Keratinocyte (primary cell): Measurements from ENCODE around the gene MPP2. TPM values are rescaled to one million over a fixed set of nuclear protein-coding genes. Genes with fewer than 3 reads are reported as not detected.

Experiments
- DNase-seq: peaks from one replicate; pipeline ENCODE4 v3.0.0-alpha.2; 2011; ENCODE audit warnings: low read depth, missing footprints, low spot score
- FAIRE-seq: peaks from 2 replicates; lab custom pipeline; 2011; peaks lifted over from hg19 to GRCh38; lab: Jason Lieb, UNC
- H2AFZ ChIP-seq: 2 replicates; pipeline ENCODE4 v1.6.0; 2012; ENCODE audit warnings: low read length, control low read depth, inconsistent platforms; ENCODE audit not compliant: control insufficient read depth
- H3K27ac ChIP-seq: 2 replicates; pipeline ENCODE4 v1.5.1; 2011; ENCODE audit warnings: low read length; ENCODE audit not compliant: control insufficient read depth, insufficient read depth
- H3K27me3 ChIP-seq: 3 replicates; pipeline ENCODE4 v1.6.0; 2011; ENCODE audit warnings: low read length; ENCODE audit not compliant: control insufficient read depth, insufficient read depth; ENCODE audit errors: extremely low read depth
- H3K36me3 ChIP-seq, 2 experiments: 2 replicates in 1 of 2; 3 replicates in 1 of 2; pipeline ENCODE4 v1.5.1; 2011; ENCODE audit warnings: low read length in 2 of 2, mild to moderate bottlenecking in 1 of 2; ENCODE audit not compliant: control insufficient read depth in 2 of 2, insufficient read depth in 2 of 2; ENCODE audit errors: extremely low read depth in 1 of 2
- H3K4me1 ChIP-seq: 3 replicates; pipeline ENCODE4 v1.5.1; 2011; ENCODE audit warnings: low read length; ENCODE audit not compliant: control insufficient read depth, insufficient read depth; ENCODE audit errors: extremely low read depth
- H3K4me2 ChIP-seq: 3 replicates; pipeline ENCODE4 v1.6.0; 2011; ENCODE audit warnings: low read depth, low read length; ENCODE audit not compliant: control insufficient read depth, insufficient read depth; ENCODE audit errors: extremely low read depth
- H3K4me3 ChIP-seq, 3 experiments: fragments of 200-600 bp in 1 of 3; sonication (generic) in 1 of 3; 2 replicates in 2 of 3; 3 replicates in 1 of 3; pipeline ENCODE4 v1.5.1; 2011 to 2016; ENCODE audit warnings: low read length in 3 of 3, mild to moderate bottlenecking in 3 of 3, control low read depth in 2 of 3, inconsistent platforms in 1 of 3, low read depth in 1 of 3, mixed read lengths in 1 of 3, mixed run types in 1 of 3, moderate library complexity in 1 of 3; ENCODE audit not compliant: control insufficient read depth in 2 of 3, insufficient read depth in 2 of 3; ENCODE audit errors: extremely low read depth in 1 of 3
- H3K79me2 ChIP-seq: 2 replicates; pipeline ENCODE4 v1.6.0; 2012; ENCODE audit warnings: low read length; ENCODE audit not compliant: control insufficient read depth, insufficient read depth
- H3K9ac ChIP-seq: 3 replicates; pipeline ENCODE4 v1.6.0; 2011; ENCODE audit warnings: low read length; ENCODE audit not compliant: control insufficient read depth, insufficient read depth; ENCODE audit errors: extremely low read depth
- H3K9me1 ChIP-seq: 3 replicates; pipeline ENCODE4 v1.6.0; 2011; ENCODE audit warnings: low read length; ENCODE audit not compliant: control insufficient read depth, insufficient read depth; ENCODE audit errors: extremely low read depth
- H3K9me3 ChIP-seq: 2 replicates; pipeline ENCODE4 v1.5.1; 2012; ENCODE audit warnings: low read depth, low read length; ENCODE audit not compliant: control insufficient read depth
- H4K20me1 ChIP-seq: 3 replicates; pipeline ENCODE4 v1.6.0; 2011; ENCODE audit warnings: low read length; ENCODE audit not compliant: control insufficient read depth, insufficient read depth; ENCODE audit errors: extremely low read depth
- EZH2 ChIP-seq: IDR thresholded peaks from one replicate; pipeline ENCODE4 v1.6.1; 2012; ENCODE audit warnings: inconsistent platforms, mild to moderate bottlenecking, low read length, moderate library complexity
- dilution Hi-C: fragments of 300-500 bp; cut with MboI; formaldehyde crosslinking; loops from one replicate; pipeline ENCODE4 v1.7.0; 2020; ENCODE audit warnings: low sequenced_read_pairs; ENCODE audit not compliant: extremely low pct_ligation_motif_present
- polyA plus RNA-seq, 5 experiments: library from polyadenylated mRNA; depleted of rRNA in 3 of 5; stranded (reverse) in 3 of 5; stranded (forward) in 1 of 5; unstranded in 1 of 5; fragments of >200 nt; gene quantifications; 1 replicate in 1 of 5; 2 replicates in 3 of 5; 3 replicates in 1 of 5; pipeline versions ENCODE4 v1.2.1 to v1.2.3, GENCODE V29; 2011 to 2012; ENCODE audit warnings: missing spikeins in 2 of 5, low read depth in 1 of 5, low replicate concordance in 1 of 5
- TF ChIP-seq, protein P1 (sequence below), 3 experiments: IDR thresholded peaks in 1 of 3; conservative IDR thresholded peaks in 1 of 3; optimal IDR thresholded peaks in 1 of 3; 2 replicates in 2 of 3; 3 replicates in 1 of 3; pipeline versions ENCODE3 to v1.5.1; 2011; ENCODE audit warnings: low read length in 3 of 3, mild to moderate bottlenecking in 3 of 3, moderate library complexity in 2 of 3, control low read depth in 1 of 3, inconsistent platforms in 1 of 3; ENCODE audit not compliant: insufficient read depth in 2 of 3; ENCODE audit errors: extremely low read depth in 1 of 3

The MPP2 gene
- polyA plus RNA-seq, 1 donor (not counting 4 experiments of a cell fraction or from before 2014, with no cell fraction given), result 0.12 TPM

GRCh38 chr17:43829738-43830137 is 77.6 kb downstream of the MPP2 start:
- FAIRE-seq (no peak), DNase-seq (no peak)
- TF ChIP-seq, protein P1, sequence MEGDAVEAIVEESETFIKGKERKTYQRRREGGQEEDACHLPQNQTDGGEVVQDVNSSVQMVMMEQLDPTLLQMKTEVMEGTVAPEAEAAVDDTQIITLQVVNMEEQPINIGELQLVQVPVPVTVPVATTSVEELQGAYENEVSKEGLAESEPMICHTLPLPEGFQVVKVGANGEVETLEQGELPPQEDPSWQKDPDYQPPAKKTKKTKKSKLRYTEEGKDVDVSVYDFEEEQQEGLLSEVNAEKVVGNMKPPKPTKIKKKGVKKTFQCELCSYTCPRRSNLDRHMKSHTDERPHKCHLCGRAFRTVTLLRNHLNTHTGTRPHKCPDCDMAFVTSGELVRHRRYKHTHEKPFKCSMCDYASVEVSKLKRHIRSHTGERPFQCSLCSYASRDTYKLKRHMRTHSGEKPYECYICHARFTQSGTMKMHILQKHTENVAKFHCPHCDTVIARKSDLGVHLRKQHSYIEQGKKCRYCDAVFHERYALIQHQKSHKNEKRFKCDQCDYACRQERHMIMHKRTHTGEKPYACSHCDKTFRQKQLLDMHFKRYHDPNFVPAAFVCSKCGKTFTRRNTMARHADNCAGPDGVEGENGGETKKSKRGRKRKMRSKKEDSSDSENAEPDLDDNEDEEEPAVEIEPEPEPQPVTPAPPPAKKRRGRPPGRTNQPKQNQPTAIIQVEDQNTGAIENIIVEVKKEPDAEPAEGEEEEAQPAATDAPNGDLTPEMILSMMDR (optimal IDR thresholded peaks at IDR 0.05 in 1 of 3, IDR thresholded peaks at IDR 0.05 in 1 of 3, conservative IDR thresholded peaks at IDR 0.05 in 1 of 3; ENCODE audit: extremely low read depth in 1 of 3, insufficient read depth in 2 of 3, low read length in 3 of 3), result no peak
- TF ChIP-seq EZH2, result no peak
- Histone ChIP-seq H3K36me3 (peaks cover 15 to 20% of the 10 kb centered on the region in 2 experiments), H3K9ac (no peak overlapping the region), H4K20me1 (no peaks in the 10 kb centered on the region), H3K27ac (no peak overlapping the region), H3K9me1 (no peaks in the 10 kb centered on the region), H3K4me1 (peaks cover 11% of the 10 kb centered on the region), H3K4me2 (no peak overlapping the region), H3K9me3 (no peaks in the 10 kb centered on the region), H3K79me2 (no peaks in the 10 kb centered on the region), H3K4me3 (no peak overlapping the region), H2AFZ (no peak overlapping the region), H3K27me3 (peaks cover 4% of the 10 kb centered on the region)
- dilution Hi-C loops, result no loop called here

- TF ChIP-seq, protein P1 (optimal IDR thresholded peaks at IDR 0.05 in 1 of 3, IDR thresholded peaks at IDR 0.05 in 1 of 3, conservative IDR thresholded peaks at IDR 0.05 in 1 of 3; ENCODE audit: extremely low read depth in 1 of 3, insufficient read depth in 2 of 3, low read length in 3 of 3), result no peak
- TF ChIP-seq EZH2, result no peak
- no peak overlapping the region for H3K4me3 ChIP-seq
- H3K36me3 ChIP-seq, result peaks cover 15 to 30% of the 10 kb centered on the region in 2 experiments
- dilution Hi-C loops, result no loop called here
- H3K27ac ChIP-seq, result no peak overlapping the region
- no peaks in the 10 kb centered on the region for H4K20me1 ChIP-seq
- H3K9ac ChIP-seq, result no peak overlapping the region
- DNase-seq (no peak), FAIRE-seq (no peak)
- peaks cover 11% of the 10 kb centered on the region for H3K4me1 ChIP-seq
- no peak overlapping the region for H3K4me2 ChIP-seq
- H3K9me1 ChIP-seq, result no peaks in the 10 kb centered on the region
- no peaks in the 10 kb centered on the region for H3K27me3 ChIP-seq
- H3K9me3 ChIP-seq, result no peaks in the 10 kb centered on the region
- H2AFZ ChIP-seq, result no peak overlapping the region
- no peaks in the 10 kb centered on the region for H3K79me2 ChIP-seq
Measured at GRCh38 chr17:43827596-43827995, 79.7 kb downstream of the MPP2 start.
